HG02840 (cell line): ENCODE measurements around the gene PLPPR1.
"Not testable (repeated sequence)": the region's sequence is repeated elsewhere in the genome, so short reads cannot be mapped to it uniquely, and the experiment has no call there.

ENCODE experiments used
- ATAC-seq: cut with Tn5 transposase; IDR thresholded peaks from one replicate; pipeline ENCODE4 v1.9.1; 2021; ENCODE audit warnings: mild to moderate bottlenecking, moderate library complexity, moderate number of reproducible peaks; ENCODE audit not compliant: unreplicated experiment, low FRiP score

The PLPPR1 gene

DNA sequence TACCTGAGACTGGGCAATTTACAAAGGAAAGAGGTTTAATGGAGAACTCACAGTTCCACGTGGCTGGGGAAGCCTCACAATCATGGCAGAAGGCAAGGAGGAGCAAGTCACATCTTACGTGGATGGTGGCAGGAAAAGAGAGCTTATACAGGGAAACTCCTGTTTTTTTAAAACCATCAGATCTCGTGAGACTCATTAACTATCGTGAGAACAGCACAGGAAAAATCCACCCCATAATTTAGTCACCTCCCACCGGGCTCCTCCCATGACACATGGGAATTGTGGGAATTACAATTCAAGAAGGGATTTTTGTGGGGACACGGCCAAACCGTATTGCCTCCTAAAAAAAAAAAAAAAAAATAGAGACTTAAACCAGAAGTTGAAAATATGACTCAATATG lies 11.1 kb downstream of the PLPPR1 start:
- ATAC-seq: not testable (repeated sequence)

DNA sequence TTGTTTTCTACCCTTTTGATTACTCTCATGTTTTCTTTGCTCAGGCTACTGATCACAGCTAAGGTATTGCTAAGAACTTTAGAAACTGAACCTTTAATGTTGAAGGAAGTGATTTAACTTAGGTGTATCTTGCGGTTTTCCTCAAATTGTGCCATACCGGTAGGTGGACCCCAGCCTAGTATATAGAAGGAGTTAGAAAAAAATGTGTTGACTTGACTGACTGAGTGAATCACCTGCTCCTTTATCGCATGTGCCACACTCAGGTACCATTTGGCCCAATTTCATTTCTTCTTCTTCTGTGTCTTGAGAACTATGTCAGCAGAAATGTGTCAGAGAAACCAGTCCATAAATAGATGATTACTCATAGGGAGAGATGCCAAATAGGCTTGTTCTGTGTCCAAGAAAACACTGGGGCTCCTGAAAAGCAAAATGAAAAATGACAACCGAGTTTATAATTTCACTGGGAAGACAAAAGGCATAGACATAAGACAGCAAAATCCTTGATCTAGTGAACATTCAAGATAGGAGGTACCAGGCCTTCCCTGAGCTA lies 19.4 kb downstream of the PLPPR1 start:
- ATAC-seq: no peak

DNA sequence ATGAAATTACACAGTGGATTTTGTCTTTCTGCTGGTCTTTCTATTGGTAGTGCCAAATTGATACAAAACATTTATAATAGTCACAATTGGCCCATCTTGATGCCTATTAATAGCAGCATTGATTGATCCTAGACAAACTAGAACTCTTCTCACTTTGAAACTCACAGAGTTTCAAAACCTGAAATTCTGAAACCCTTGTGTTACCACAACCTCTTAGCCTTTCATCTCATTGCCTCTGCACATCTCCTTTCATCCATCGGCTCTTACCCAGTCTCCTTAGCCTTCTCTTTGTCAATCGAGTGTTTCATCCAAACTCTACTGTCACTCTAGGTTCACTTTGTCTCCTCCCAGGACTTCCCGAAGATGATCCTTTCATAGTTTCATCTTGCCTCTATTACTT lies 22.1 kb downstream of the PLPPR1 start:
- no peak for ATAC-seq

DNA sequence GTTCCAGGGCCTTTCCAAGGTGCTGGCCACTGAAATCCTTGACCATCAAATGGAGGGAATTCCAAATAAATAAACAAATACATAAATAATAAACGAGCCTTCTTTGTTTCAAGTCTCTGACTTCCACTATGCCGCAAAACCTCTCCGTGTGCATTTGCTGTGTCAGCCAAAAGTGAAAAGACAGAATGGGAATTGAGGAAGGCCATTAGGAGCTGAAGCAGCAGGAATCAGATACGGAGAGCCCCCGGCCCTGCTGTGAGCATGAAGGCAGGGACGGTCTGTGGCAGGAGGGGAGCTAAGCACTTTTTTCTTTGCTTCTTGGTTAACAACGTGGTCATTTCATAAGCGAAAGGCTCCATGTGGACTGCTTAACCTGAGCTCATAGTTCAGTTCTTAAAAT lies 26.1 kb downstream of the PLPPR1 start:
- ATAC-seq: no peak

DNA sequence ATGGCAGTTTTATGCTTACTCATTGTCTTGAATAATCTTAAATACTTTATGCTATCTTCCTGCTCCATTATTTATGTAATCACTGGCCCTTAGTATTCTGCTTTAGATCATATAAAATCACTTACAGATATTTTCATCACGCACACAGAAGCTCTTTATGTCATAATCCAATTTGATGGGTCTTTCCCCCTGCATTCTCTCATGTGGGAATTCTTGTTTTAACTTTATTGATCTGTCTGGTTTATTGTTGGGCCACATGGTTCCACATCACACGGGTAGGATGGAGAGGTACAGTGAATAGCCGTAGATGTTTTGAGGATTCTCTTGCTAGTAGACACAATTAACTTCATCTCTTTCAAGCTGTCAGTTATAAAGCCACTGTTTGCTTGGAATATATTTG lies 27.0 kb downstream of the PLPPR1 start:
- no peak for ATAC-seq

DNA sequence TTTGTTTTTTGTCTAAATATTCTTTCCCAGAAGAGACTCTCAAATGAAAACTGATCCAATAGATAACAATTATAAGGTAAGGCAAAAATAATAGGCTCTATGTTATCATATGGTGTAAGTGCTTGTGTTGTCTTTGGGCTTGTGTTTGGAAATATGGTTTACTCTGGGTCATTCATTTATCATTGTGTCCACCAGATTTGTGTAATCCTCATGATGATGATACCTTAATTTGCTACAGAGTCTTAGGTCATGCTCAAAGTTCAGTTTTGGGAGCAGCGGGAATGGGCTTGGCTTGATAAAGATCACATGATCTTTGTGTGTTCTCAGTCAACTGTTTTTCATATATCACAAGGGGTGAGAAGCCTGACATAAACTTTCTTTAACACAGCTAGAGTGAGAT lies 34.2 kb downstream of the PLPPR1 start:
- ATAC-seq: no peak

DNA sequence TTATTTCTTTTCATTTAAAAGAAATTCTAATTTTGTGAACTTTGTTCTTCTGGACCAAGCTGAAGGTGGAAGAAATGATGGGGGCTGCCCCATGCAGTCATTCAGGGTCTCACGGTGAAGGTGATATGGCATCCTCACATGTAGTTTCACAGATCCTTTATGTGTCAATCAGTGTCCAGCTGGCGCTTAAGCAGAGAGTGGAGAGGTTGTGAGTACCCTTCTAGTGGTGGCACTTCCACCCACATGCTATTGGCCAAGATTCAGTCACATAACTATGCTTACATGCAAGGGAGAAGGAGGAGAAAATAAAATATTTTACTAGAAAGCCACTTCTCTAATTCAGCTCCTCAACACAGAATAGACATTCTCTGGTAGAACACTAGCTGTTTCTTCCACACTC lies 34.7 kb downstream of the PLPPR1 start:
- no peak for ATAC-seq

DNA sequence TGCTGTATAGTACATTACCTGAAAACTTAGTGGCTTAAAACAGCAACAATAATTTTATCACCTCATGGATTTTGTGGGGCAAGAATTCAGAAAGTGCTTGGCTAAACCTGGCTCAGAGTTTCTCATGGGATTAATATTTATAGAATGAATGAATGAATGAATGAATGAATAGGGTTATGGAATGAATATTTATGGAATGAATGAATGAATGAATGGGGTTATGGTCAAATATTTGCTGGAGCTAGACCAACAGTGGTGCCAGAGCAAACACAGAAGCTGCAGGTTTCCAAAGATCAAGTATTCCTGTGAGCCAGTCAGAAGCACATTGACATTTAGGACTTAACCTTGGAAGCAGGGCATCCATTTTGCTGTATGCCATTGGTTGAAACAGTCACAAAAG lies 35.7 kb downstream of the PLPPR1 start:
- ATAC-seq: no peak

DNA sequence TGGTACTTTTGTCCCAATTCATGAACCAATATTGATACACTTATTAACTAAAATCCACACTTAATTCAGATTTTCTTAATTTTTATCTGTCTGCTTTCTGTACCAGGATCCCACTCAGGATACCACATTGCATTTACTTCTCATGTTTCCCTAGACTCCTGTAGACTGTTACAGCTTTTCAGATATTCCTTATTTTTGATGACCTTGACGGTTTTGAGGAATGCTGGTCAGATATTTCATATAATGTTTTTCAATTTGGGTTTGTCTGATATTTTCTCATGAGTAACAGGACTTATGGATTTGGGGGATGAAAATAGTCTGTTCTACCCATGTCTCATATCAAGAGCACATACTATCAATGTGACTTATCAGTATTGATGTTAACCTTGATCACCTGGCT lies 37.4 kb downstream of the PLPPR1 start:
- ATAC-seq: no peak

DNA sequence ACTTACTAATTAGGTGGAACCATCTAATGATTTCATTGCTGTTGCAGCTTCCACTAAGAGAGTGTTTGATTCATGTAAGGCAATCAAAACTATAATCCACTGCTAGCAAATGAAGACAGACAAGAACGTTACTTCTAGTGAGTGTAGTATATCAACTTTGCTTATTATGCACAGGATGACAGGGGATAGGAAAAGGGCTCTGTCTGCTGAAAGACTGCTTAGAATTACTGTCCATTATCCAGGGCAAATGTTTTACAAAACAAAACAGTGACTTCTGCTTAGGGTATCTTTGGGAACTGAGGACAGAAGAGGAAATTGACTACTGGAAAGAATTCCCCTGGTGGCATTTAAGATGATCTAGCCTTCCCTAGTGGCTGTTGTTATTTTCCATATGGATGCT lies 40.2 kb downstream of the PLPPR1 start:
- ATAC-seq: no peak

DNA sequence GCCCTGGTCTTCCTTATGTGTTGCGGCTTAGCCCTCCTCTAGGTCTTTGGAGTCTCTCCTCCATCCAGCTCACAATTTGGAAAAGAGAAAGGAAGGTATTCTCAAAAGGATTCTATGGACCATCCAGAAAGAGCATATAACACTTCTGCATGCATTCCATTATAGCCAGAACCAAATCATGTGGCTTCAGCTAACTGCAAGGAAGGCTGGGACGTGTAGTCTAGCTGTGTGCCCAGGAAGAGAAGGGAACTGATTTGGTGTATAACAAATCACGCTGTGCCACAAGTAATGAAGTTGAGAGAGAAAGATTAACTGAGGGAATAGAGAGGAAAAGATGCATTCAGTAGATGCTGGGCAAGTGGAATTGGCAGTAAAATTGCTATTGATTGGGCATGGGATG lies 43.7 kb downstream of the PLPPR1 start:
- no peak for ATAC-seq

DNA sequence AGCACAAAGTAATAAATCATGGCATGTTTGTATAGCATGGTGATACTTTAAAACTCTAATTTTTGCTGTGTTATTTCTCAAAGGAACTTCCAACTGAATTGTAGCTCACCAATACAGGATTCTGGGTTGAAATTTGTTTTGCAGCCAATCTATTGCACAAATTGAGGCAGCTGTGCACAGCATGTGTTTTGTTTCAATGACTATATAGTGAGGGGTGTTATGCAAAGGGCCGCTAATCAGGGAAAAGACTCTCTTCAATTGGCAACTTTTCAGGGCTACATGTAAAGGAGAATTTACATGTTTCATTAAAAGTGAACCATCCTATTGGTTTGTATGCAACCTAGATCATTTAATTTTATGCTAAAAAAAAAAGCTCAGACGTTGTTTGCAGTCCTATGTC lies 44.6 kb downstream of the PLPPR1 start:
- ATAC-seq: no peak

DNA sequence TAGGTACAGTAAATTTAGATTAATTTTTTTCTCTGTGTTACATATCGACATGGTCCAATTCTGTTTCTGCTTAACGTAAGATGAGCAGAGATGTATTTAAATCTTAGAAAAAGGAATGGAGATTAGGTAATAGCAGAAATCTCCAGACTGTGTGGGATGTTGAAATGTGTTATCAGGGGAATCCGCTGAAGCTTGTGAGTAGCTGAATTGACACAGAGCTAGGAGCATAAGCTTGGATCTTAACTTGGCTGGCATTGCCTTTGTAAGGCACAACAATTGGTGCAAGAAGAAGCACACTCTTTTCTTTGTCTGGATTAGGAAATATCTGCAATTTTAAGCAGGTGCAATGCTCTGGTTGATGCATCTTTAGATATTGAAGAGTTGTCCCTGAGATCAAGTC lies 53.1 kb downstream of the PLPPR1 start:
- no peak for ATAC-seq

DNA sequence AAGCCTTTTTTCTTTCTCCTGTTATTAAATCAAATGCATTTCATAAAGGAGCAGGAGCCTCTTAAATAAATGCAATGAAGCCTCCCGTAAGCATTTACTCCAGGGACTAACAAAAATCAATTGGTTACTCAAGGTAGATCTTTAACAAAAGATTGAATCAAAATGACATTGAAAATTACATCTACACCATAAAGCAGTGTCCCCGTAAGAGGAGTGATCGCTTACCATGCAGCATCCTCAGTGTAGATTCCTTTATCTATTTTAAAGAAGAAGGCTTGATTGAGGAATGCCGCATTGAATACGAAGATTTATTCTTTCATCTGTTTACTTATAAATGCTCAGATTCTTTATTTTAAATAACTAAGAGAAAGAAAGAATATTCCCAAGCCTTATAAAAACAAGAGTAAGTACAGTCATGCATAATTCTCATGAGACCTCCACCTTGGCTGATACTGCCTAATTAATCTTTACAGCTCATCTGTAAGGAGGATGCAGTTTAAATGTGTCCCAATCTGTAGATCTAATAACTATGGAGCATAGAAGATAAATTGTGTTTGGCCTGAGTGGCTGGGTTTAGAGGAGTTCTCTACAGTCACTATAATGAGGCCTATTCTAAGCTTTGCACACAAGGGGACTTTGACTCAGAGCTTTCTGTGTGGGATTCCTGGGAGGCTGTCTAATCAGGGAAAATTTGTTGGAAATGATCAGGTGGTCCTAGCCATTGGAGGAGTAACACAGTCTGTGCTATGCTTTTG lies 55.1 kb downstream of the PLPPR1 start:
- no peak for ATAC-seq

DNA sequence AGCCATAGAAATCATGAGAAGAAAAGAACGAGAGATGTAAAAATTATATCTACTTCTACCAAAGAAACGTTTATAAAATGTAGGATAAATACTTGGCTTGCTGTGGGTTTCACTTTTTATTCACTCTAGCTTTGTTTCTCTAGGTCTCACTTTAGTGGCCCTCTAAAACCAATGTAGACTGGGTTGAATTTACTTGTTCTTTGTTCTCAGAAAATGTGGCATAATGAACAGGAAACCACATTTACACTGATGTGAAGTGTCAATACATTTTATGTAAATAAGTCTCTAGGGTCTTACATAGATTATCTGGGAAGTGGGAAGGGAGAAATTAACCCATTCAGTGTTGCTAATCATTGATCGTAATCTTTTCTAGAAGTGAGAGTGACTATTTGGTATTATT lies 58.9 kb downstream of the PLPPR1 start:
- ATAC-seq: no peak

DNA sequence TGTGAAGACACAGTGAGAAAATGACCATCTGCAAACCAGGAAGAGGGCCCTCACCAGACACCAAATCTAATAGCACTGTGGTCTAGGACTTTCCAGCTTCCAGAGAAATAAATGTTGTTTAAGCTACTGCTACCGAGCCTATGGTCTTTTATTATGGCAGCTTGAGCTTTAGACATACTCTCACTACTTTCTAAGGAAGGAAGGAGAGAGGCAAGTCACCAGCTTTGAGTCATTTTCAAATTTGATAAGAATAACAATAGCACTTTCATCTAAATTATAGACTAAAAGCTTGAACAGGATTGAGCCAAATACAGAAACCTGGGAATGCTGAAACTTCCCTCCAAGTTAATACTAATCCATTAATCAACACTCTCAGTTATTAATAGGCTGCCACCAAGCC lies 64.4 kb downstream of the PLPPR1 start:
- ATAC-seq: no peak

DNA sequence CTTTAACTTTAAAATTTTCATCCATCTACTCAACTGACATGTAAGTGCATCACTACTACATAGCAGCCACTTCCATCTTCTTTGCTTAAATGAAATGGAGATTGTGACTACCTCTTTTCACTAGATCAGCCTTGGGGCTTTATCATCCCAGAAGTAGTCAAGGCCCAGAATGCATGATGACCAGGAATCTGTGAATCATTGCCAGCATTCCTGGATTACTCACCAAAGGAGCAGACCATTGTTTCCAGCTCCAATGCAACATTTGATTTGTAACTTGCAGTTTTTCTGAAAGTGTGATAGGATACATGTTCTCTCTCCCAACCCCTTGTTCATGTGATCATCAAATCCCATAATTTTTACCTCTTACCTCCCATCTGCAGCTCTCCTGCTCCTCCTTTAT lies 65.1 kb downstream of the PLPPR1 start:
- no peak for ATAC-seq

DNA sequence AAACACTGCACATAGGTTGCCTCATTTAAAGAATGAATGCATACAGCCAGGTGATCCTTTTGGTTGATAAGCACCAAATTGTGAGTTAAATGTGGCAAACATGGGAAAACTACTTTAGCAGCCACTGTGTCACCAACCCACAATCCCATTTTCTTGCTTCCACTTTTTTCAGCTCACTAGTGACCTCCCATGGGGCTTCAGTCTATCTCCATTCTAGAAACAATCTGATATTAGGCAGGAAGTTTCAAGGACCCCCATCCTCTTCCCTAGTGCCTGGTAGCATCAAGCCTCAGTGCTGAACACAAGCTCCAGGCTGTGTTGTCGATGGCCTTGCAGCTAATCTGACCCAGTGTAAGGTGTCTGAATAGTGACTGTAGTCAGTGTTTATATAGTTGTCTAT lies 66.2 kb downstream of the PLPPR1 start:
- ATAC-seq: no peak

DNA sequence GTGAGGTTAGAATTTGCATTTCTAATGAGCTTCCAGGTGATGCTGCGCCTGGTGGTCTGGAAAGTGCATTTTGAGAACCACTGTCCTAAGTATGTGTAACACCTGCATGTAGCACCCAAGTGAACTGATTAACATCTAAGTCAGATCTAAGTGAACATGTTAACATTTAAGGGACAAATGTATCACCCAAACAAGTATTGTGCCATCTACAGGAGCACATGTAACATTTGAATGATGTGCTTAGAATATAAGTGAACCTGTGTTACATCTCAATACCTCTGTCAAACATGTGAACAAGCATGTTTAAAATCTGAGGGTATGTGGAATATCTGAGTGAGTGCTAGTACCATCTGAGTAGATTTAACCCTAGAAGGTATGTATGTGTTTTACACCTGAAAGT lies 68.7 kb downstream of the PLPPR1 start:
- ATAC-seq: no peak

DNA sequence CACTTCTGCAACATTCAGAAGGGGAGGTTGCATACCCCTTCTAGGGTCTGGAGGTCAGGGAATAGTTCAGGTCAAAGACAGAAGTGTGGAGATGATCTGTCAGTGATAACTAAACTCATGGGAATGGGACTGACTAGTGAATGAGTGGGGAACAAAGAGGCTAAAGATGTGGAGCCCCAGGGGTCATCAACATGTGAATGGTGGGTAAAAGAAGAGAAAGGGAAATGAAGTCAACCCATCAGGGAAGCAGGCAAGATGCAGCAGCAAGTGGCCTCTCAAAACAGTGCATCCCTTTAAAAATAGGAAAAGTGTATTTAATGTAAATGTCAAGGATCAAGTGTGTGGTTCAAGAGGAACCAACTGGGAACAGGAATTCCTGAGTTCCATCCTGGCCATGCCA lies 69.9 kb downstream of the PLPPR1 start:
- ATAC-seq: no peak

DNA sequence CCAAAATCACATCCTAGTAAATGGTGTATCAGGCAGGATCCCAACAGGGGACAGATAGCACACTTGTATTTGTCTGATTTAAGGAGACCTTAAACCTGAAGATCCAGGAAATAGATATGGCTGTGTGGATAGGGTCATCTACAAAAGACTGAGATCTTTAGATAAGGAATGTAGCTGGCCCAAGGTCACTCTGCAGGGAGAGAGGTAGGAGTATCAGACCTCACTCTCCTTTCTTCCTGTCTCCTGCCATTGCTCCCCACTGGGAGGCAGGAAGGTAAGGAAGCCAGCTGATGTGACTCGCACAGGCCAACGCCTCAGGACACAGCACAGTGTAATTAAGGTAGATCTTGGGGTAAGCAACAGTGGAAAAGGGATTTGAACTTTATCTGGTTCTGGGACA lies 85.8 kb downstream of the PLPPR1 start:
- ATAC-seq: no peak

DNA sequence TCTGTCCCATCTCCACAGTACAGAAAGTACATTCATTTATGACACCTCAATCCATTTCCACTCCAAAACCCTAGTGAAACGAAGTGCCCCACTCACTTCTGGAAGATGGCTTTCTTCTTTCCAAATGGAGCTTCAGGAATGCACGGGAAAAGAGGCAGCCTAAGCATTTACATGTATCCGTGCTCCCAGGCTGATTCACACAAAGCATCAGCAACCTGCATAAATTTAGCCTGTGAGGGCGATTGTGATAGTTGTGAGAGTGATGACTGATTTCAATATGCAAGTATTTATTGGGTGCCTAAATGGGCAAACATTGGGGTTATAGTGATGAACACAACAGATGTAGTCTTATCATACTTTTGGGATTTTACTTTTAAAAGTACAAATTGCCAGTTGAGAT lies 86.6 kb downstream of the PLPPR1 start:
- ATAC-seq: no peak

DNA sequence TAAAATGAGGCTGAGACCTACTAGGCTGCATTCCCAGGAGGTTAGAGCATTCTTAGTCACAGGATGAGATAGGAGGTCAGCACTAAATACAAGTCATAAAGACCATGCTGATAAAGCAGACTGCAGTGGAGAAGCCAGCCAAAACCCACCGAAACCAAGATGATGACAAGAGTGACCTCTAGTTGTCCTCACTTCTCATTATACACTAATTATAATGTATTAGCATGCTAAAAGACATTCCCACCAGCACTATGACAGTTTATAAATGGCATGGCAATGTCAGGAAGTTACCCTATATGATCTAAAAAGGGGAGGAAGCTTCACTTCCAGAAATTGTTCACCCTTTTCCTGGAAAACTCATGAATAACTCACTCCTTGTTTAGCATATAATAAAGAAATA lies 88.6 kb downstream of the PLPPR1 start:
- no peak for ATAC-seq
